ENCODE results near the gene TNPO1.
A peak's percentile ranks its signal among the peaks of the same experiment; 100 is the strongest.

Gene TNPO1

GRCh38 chr5:72818866-72819534 lies 2.5 kb downstream of the TNPO1 start:
- DNase-seq = peak; percentile 42 to 44

- DNase-seq = no peak
Observed at GRCh38 chr5:72821776-72822175, 5.3 kb downstream of the TNPO1 start.

- no peak for DNase-seq
Observed at GRCh38 chr5:72822944-72823343, 6.5 kb downstream of the TNPO1 start.

DNA sequence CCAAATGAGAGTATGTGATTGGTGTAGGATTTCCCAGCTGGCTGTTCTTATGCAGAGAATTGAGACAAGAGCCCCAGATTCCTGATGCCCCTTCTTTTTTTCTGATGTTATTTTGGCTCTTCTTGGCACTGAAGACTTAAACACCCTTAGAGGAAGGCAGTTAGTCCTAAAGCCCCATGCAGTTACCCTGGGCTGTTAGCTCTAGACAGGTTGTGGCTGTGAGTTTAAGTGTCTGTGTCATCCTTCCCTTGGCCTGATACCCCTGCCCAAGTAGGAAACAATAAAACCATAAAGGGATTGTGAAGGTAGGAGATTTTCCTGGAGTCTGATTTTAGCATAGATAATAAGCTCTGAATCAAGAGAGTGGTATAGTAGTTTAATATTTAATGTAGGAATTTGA lies 13.2 kb downstream of the TNPO1 start:
- no peak for DNase-seq

DNA sequence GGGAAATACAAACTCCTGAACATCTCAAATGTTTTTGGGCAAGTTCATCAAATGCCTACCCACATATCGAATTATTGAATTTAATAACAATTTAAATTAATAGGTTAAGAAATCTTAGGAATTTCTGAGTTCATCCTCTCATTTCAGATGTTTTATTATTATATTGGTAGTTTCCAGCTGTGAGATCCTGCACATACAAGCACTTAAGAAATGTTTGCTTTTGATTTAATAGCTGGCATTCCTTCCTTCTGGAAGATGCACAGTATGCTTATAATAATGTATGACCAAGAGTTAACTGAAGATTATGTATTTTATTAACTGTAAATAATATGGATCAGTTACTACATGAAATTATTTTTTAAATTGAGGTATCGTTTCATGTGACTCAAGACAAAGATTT lies 13.9 kb downstream of the TNPO1 start:
- no peak for DNase-seq

GRCh38 chr5:72831685-72832084 lies 15.2 kb downstream of the TNPO1 start:
- DNase-seq = no peak

DNA sequence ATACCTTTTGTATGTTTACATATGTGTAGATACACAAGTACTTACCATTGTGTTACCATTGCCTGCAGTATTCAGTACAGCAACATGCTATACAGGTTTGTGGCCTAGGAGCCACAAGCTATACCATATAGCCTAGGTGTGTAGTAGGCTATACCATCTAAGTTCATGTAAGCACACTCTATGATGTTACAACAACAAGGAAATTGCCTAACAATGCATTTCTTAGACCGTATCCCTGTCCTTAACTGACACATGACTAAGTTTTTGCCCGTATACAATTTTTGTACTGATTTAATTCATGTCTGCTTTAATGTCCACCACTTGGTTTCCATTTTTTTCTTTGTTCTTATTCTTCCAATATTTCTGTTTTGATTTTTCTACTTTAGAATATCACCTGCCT lies 18.5 kb downstream of the TNPO1 start:
- DNase-seq = no peak

- no peak for DNase-seq
Observed at GRCh38 chr5:72835633-72836032, 19.2 kb downstream of the TNPO1 start.

- no peak for DNase-seq
Observed at GRCh38 chr5:72836810-72837209, 20.3 kb downstream of the TNPO1 start.

DNA sequence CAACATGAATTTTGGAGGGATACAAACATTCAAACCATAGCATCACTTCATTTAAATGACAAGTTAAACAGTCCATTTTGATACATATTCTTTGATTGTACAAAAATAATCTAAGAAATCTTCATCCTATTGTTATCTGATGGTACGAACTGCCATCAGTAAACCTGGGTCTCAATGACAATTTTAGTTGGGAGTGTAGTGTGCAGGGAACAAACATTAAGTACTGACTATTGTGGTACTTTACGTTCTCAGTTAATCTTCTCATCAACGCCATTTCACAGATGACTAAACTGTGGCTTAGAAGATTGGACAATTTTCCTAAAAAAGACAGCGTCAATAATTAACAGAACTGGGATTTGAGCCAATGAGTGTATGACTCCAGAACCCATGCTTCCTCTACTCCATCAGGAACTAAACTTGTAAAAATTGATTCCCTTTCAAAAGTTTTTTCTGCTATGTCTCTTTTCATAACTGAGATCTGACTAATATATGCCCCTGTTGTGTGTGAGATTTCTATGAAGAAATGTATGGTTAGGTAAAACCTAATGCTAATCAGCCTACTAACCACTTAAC lies 21.1 kb downstream of the TNPO1 start:
- no peak for DNase-seq

- no peak for DNase-seq
Observed at GRCh38 chr5:72840041-72840440, 23.6 kb downstream of the TNPO1 start.

DNA sequence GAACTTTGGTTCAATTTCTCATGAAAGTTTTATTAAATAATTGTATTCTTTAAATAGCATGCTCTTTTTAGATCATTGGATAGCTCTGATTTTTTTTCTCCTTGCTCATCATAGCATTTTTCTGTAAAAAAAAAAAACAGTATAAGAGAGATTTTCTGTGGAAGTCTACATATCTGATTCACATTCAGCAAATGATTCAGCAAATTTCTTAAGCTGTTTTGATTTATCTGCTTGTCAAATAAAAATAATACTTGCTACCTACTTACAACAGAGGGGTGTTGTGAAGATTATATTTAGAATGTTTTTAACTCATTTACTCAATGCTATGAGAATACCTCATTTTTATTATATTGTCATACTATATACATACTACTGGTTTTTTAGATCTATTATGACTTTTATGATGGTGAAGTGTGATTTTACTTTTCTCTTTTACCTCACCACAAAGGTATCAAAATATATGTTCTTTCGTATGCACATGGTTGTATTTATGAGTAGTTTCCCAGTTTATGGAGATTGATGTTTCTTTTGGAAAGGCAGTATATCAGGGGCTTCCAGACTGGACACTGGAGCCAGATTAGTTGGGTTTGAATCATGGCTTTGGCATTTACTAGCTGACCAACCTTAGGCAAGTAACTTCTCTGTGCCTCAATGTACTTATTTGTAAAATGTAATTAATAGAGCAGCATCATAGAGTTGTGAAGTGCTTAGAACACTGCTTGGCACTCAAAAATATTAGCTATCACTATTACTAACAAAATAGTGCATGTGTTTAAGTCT lies 25.5 kb downstream of the TNPO1 start:
- DNase-seq = no peak

- DNase-seq = no peak
Observed at GRCh38 chr5:72842816-72843215, 26.4 kb downstream of the TNPO1 start.

DNA sequence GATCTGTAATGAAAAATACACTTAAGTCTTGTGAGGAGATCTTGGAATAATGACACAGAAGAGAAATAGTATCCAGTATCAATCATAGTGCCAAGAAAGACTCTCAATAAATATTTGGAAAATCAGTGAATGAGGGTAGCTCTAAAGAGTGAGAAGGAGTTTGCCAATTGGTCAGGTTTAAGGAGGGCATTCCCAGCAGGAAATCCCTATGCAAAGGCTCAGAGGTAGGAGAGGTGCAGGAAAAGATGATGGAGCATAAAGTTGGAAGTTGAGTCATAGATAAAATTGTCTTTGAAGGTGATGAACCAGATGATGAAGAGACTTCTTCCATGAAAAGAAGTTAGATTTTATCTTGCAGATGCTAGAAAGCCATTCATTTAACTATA lies 27.8 kb downstream of the TNPO1 start:
- DNase-seq = no peak

DNA sequence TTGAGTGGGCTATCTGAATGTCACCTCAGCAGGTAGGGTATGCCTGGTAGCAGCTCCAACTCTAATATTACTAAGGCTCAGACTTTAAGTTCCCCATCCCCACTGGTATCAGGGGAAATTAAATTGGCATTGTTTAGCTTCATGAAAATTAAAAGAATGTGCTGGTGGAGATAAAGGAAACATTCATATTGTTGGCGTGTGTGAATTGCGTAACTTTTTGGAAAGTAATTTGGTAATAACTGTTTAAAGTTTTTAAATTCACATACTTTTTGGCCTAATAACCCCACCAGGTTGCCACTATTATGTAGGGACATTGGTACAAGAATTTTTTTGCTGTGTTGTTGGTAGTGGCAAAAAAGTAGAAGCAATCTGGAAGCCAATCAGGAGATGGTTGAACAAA lies 29.4 kb downstream of the TNPO1 start:
- no peak for DNase-seq

DNA sequence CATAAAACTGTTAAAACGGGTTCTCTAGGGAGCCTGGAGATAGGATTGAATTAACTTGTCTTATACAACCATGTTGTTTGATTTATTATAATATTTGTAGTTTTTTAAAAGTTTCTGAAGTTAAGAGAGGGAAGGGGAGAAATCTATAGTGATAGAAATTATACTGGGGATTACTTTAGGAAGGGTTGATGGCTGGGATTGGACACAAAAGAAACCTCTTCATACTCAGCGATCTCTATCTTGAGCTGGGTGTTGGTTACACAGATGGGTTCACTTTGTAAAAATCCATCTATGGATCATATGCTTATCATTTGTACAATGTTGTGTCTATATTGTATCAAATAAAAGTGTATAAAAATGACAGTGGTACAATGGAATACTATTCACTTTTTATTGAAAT lies 30.0 kb downstream of the TNPO1 start:
- DNase-seq = no peak

- DNase-seq = no peak
Observed at GRCh38 chr5:72847439-72847838, 31.0 kb downstream of the TNPO1 start.

- DNase-seq = peak; percentile 81 to 83
Observed at GRCh38 chr5:72847989-72848473, 31.6 kb downstream of the TNPO1 start.

GRCh38 chr5:72848474-72849428 lies 32.3 kb downstream of the TNPO1 start:
- DNase-seq = peak; percentile 46 to 52

DNA sequence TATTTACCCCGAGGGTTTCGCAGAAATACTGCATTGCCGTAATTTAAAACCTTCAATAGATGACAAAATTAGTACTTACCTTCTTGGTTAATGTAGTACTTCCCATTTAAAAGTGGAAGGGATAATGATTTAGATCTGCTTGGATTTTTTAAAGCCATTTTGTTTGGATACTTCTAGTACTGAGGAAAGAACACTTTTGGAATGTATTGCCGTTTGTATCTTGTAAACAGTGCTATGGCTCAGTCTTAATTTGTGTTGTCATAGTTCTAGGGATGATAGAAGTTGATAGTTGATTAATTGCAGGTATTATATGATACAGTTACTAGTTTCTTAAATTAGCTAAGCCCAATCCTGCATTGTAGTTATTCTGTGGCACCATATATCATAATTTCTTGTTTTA lies 33.1 kb downstream of the TNPO1 start:
- DNase-seq = no peak

GRCh38 chr5:72850113-72850512 lies 33.7 kb downstream of the TNPO1 start:
- no peak for DNase-seq

DNA sequence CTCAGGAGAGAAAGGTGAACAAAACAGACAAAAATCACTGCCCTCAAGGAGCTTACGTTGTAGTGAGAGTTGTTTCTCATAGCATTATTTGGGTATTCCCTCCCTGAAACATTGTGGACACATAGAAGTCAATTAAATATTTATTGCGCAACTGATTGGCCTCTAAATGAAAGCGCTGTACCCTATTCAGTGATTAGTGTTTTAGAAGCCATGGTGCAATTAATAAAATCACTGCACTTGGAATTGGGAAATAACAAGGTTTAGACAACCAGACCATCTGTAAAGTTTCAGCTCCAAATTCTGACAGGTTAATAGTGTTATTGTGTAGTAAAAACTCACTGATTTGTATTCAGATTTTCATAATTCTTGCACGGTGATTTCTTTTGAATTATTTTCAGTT lies 35.9 kb downstream of the TNPO1 start:
- no peak for DNase-seq

- no peak for DNase-seq
Observed at GRCh38 chr5:72854419-72854818, 38.0 kb downstream of the TNPO1 start.
